AG04449 (cell line): ENCODE data around the gene RAVER2.

Experiments
- CTCF ChIA-PET: fragments of 350-600 bp; formaldehyde crosslinking; extraction: SDS; loops from one replicate; lab custom pipeline; 2021; ENCODE audit warnings: antibody characterized with exemption; lab: Yijun Ruan, JAX
- POLR2A ChIA-PET: fragments of 400-600, 350-600 bp; formaldehyde crosslinking; extraction: SDS; loops from one replicate; lab custom pipeline; 2020; ENCODE audit warnings: antibody characterized with exemption, inconsistent platforms; lab: Yijun Ruan, JAX
- DNase-seq: peaks from one replicate; pipeline ENCODE4 v3.0.0-alpha.2; 2010; ENCODE audit warnings: low read depth, low spot score
- H3K4me3 ChIP-seq: 2 replicates; pipeline ENCODE4 v1.5.1; 2011; ENCODE audit warnings: low read depth, mild to moderate bottlenecking, control low read depth, low read length
- CTCF ChIP-seq: IDR thresholded peaks from one replicate; pipeline ENCODE4 v1.5.1; 2011; ENCODE audit warnings: mild to moderate bottlenecking, moderate library complexity, low read length, control low read depth, inconsistent platforms; ENCODE audit not compliant: insufficient read depth; ENCODE audit errors: missing control alignments

Gene RAVER2

GRCh38 chr1:64877598-64877997, 132.7 kb downstream of the RAVER2 start:
- CTCF ChIA-PET = interaction anchor here (0.6 to 1.4 kb wide), 2 partner anchors 16 to 71 kb away, joined by 3 to 6 read pairs; no protein-coding TSS in a partner anchor
- H3K4me3 ChIP-seq = no peak overlapping the region
- POLR2A ChIA-PET = no interaction called here
- no peak for DNase-seq
- TF ChIP-seq CTCF = no peak

- no peak overlapping the region for H3K4me3 ChIP-seq
- no peak for DNase-seq
- ChIA-PET POLR2A (no interaction called here), CTCF (interaction anchor here (0.6 to 1.5 kb wide), 3 partner anchors 17 to 203 kb away, joined by 3 to 6 read pairs (median 3); no protein-coding TSS in a partner anchor)
- no peak for TF ChIP-seq CTCF
These were observed 133.2 kb downstream of the RAVER2 start for GRCh38 chr1:64878090-64878489.

- POLR2A ChIA-PET = no interaction called here
- no peak for DNase-seq
- CTCF ChIA-PET = interaction anchor here (1.5 kb wide), 1 partner anchor 204 kb away, joined by 3 read pairs; no protein-coding TSS in a partner anchor
- H3K4me3 ChIP-seq = no peak overlapping the region
- TF ChIP-seq CTCF = no peak
These were observed 134.2 kb downstream of the RAVER2 start for GRCh38 chr1:64878931-64879611.

DNA sequence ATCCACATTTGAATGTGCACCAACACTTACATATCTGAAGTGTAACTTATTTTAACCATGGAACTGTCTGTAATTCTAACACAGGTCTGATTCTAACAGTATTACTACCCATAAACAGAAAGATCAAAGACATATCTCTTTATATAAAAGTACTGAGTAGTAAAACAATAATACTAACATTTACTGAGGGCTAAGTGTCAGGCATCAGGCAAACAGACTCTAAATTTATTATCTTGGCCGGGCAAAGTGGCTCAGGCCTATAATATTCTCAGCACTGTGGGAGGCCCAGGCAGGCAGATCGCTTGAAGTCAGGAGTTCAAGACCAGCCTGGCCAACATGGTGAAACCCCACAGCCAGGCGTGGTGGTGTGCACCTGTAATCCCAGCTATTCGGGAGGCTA, 135.6 kb downstream of the RAVER2 start:
- no peak overlapping the region for H3K4me3 ChIP-seq
- no peak for DNase-seq
- TF ChIP-seq CTCF = no peak
- POLR2A ChIA-PET = no interaction called here
- CTCF ChIA-PET = no interaction called here

DNA sequence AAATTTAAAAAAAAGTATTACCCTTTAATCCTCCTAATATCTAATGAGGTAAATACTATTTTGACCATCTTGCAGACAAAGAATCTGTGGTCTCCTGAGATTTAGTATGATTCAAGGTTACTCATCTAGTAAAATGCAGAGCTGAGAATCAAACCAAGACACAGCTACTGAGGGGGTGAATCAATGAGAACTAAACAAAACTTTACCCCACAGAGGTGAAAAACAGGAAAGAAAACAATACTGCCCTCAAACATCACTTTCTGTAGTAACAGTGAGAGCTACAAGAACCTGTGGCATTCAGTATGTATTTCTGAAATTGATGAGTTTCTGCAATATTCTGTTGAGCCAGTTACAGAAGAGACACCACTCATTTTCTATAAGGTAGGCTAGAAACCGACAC, 136.4 kb downstream of the RAVER2 start:
- POLR2A ChIA-PET = no interaction called here
- CTCF ChIA-PET = interaction anchor here (1.0 to 1.3 kb wide), 3 partner anchors 12 to 139 kb away, joined by 3 read pairs; no protein-coding TSS in a partner anchor
- TF ChIP-seq CTCF = no peak

More for the DNA sequence above, 136.4 kb downstream of the RAVER2 start:
- DNase-seq = no peak
- H3K4me3 ChIP-seq = no peak overlapping the region
